Adrenal gland (tissue), 12 donors: ENCODE results near the gene PLCH2. TPM values are rescaled to one million over a fixed set of nuclear protein-coding genes. Genes with fewer than 3 reads are reported as not detected.
A peak's percentile ranks its signal among the peaks of the same experiment; 100 is the strongest.

ENCODE experiments used
- DNase-seq, 7 donors: peaks; one replicate each; pipeline ENCODE4 v3.0.0-alpha.2; 2019 to 2020
- H3K27ac ChIP-seq, 5 donors: fragments of 200-600 bp; sonication (generic) in 4 of 5; 1 replicate in 3 of 5; 2 replicates in 2 of 5; pipeline versions ENCODE4 v1.5.1 to v1.8.0; 2016 to 2020; ENCODE audit warnings: mild to moderate bottlenecking in 1 of 5
- H3K27me3 ChIP-seq: fragments of 200-600 bp; 2 replicates; pipeline ENCODE4 v1.8.0; 2021
- H3K36me3 ChIP-seq, 2 donors: fragments of 200-600 bp; replicated peaks in 1 of 2; 1 replicate in 1 of 2; 2 replicates in 1 of 2; pipeline versions ENCODE4 v1.5.1 to v1.8.0; 2018 to 2022
- H3K4me1 ChIP-seq, 2 donors: fragments of 200-600 bp; replicated peaks in 1 of 2; 1 replicate in 1 of 2; 2 replicates in 1 of 2; pipeline versions ENCODE4 v1.5.1 to v1.8.0; 2018 to 2021
- H3K4me3 ChIP-seq, 4 donors: fragments of 200-600 bp; sonication (generic) in 3 of 4; one replicate each; pipeline ENCODE4 v1.5.1; 2016 to 2018
- H3K9me3 ChIP-seq, 3 donors: fragments of 200-600 bp; sonication (generic) in 1 of 3; replicated peaks in 1 of 3; 1 replicate in 2 of 3; 2 replicates in 1 of 3; pipeline versions ENCODE4 v1.5.1 to v1.8.0; 2016 to 2021
- POLR2A ChIP-seq, 2 donors: fragments of 450-650 bp; IDR thresholded peaks; one replicate each; pipeline ENCODE4 v1.6.1; 2017; ENCODE audit warnings: antibody characterized with exemption in 2 of 2, mild to moderate bottlenecking in 2 of 2, moderate library complexity in 1 of 2
- WGBS, 4 donors: extraction: QIAGEN DNeasy Blood & Tissue Kit in 2 of 4; methylation state at CpG; one replicate each; pipeline versions ENCODE4 v1.1.5 to v1.1.7; 2013 to 2017; 5-methylcytosine and 5-hydroxymethylcytosine counted together
- intact Hi-C, 2 donors: fragments of 100-400 bp; cut with DNase I; formaldehyde crosslinking; loops; one replicate each; pipeline versions ENCODE4 v1.14.1 to v1.15.0; 2022 to 2023
- polyA plus RNA-seq, 3 donors: library from polyadenylated mRNA; stranded (reverse); fragments of 200-250 nt in 2 of 3; fragments of 350-450 nt in 1 of 3; fragmentation: Illumina TruSeq in 1 of 3; extraction: RNeasy Lipid Tissue Mini Kit (QIAGEN cat#74804) in 1 of 3; gene quantifications; one replicate each; pipeline ENCODE4 v1.2.3, GENCODE V29; 2013 to 2014
- total RNA-seq, 9 donors: library from RNA; depleted of rRNA in 4 of 9; stranded (reverse); fragments of >200 nt in 4 of 9; fragments of 120-200 nt in 1 of 9; fragmentation: NEBNext Ultra II Directional in 1 of 9; extraction: Animal tissue kit (Norgen Biotek cat#: 25700) in 1 of 9; gene quantifications; one replicate each; pipeline versions ENCODE4 v1.1.0 to v1.2.4, GENCODE V29; 2013 to 2023
- TF ChIP-seq, protein P1 (sequence below), 6 experiments: fragments of 450-650 bp in 4 of 6; fragments of 200-600 bp in 2 of 6; sonication (generic) in 1 of 6; IDR thresholded peaks; 1 replicate in 5 of 6; 2 replicates in 1 of 6; pipeline versions ENCODE4 v1.5.1 to v1.8.0; 2016 to 2021; ENCODE audit warnings: antibody characterized with exemption in 6 of 6, mild to moderate bottlenecking in 2 of 6, moderate library complexity in 1 of 6
- donor health status: healthy with polysubstance abuse.
- donor health status: Bipolar disorder and iron deficiency.
- donor health status: DM: yes; HTN: yes; CAD: no.
- donor health status: DM: no; HTN: no; CAD: no.
- donor health status: DM: no; HTN: no; CAD: no.
- donor health status: DM: yes; HTN: yes; CAD: no.

Gene PLCH2
- total and polyA plus RNA-seq, 12 donors, result 0.22 to 66.3 (median 2.2) TPM; not detected in 1

DNA sequence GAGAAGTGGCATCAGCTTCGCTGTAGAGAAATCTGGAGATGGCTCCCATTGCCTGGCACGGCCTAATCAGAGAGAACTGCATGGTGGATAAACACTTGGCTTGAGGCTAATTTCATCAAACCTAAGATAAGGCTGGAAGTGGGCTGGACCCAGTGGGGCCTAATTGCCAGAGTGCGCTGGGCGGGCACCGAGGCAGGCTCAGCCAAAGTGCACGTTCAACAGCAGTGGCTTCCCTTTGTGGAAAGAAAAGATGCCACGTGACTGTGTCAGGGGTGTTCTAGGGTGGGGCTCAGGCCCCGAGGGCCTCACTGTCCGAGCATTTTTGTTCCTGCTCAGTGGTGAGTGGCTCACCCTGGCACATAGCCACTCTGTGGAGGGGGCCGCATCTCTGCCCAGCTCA is 5.8 kb downstream of the PLCH2 start:
- DNase-seq, result peak in 1 of 7 donors; percentile 84
- H3K27ac ChIP-seq, result peak overlapping the region in 1 of 5 donors; percentile 61
- intact Hi-C loops, result no loop called here
- no peak overlapping the region for H3K4me3 ChIP-seq
- no peaks in the 10 kb centered on the region for H3K36me3 ChIP-seq
- WGBS, 4 donors, result 77 to 95% (median 84%) methylated on average over 5 to 10 of the region's 10 CpGs
- no peak for TF ChIP-seq POLR2A (IDR thresholded peaks at IDR 0.05)
- TF ChIP-seq, protein P1, sequence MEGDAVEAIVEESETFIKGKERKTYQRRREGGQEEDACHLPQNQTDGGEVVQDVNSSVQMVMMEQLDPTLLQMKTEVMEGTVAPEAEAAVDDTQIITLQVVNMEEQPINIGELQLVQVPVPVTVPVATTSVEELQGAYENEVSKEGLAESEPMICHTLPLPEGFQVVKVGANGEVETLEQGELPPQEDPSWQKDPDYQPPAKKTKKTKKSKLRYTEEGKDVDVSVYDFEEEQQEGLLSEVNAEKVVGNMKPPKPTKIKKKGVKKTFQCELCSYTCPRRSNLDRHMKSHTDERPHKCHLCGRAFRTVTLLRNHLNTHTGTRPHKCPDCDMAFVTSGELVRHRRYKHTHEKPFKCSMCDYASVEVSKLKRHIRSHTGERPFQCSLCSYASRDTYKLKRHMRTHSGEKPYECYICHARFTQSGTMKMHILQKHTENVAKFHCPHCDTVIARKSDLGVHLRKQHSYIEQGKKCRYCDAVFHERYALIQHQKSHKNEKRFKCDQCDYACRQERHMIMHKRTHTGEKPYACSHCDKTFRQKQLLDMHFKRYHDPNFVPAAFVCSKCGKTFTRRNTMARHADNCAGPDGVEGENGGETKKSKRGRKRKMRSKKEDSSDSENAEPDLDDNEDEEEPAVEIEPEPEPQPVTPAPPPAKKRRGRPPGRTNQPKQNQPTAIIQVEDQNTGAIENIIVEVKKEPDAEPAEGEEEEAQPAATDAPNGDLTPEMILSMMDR (IDR thresholded peaks at IDR 0.05), result no peak
- no peaks in the 10 kb centered on the region for H3K9me3 ChIP-seq
- no peaks in the 10 kb centered on the region for H3K27me3 ChIP-seq
- no peaks in the 10 kb centered on the region for H3K4me1 ChIP-seq

DNA sequence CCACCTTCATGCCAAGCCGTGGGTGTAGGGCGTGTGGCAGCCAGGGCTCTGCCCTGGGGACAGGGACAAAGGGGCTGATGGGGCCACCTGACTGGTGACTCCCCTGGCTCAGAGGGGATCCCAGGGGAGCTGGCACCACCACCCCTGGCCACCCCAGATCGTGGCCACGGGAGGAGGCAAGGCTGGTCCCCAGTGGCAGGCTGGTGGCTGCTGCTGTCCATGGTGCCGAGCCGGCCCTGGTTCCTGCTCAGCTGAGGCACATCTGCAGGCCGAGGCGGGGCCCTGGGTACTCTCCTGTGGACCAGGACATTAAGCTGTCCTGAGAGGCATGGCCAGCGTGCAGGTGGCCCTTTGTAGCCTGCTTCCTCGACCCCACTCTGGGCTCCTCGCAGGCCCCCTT is 6.5 kb downstream of the PLCH2 start:
- no peaks in the 10 kb centered on the region for H3K9me3 ChIP-seq
- WGBS, 4 donors, result 80 to 86% (median 80%) methylated on average over 2 to 11 of the region's 11 CpGs; no CpG with 5 or more reads in 1 of the 4 donors
- DNase-seq, result no peak
- peak overlapping the region in 1 of 5 donors; percentile 61 for H3K27ac ChIP-seq
- intact Hi-C loops, result no loop called here
- H3K4me1 ChIP-seq, result no peaks in the 10 kb centered on the region
- no peak for TF ChIP-seq POLR2A (IDR thresholded peaks at IDR 0.05)
- TF ChIP-seq, protein P1 (IDR thresholded peaks at IDR 0.05), result no peak
- H3K36me3 ChIP-seq, result no peaks in the 10 kb centered on the region
- no peak overlapping the region for H3K4me3 ChIP-seq
- no peaks in the 10 kb centered on the region for H3K27me3 ChIP-seq

DNA sequence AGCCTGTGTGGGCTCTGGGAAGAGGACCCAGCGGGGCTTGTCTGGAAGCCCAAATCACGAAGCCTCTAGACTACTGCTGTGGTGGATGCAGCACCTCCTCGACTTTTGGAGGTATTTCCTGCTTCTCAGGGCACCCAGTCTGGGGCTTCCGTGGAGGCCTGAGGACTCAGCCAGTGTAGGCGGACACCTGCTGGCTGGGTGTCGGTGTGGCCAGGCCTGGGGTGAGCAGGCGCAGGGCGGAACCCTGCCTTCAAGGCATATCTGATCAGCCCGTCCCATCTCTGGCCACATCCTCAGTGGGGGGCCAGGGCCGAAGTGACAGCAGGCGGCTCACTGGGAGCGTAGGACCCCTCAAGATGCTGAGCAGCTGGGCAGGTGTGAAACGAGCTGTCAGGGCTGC is 6.9 kb downstream of the PLCH2 start:
- H3K4me3 ChIP-seq, result no peak overlapping the region
- intact Hi-C loops, result no loop called here
- H3K27me3 ChIP-seq, result no peaks in the 10 kb centered on the region
- H3K36me3 ChIP-seq, result no peaks in the 10 kb centered on the region
- peak overlapping the region in 1 of 5 donors; percentile 12 for H3K27ac ChIP-seq
- DNase-seq, result no peak
- H3K9me3 ChIP-seq, result no peaks in the 10 kb centered on the region
- H3K4me1 ChIP-seq, result no peaks in the 10 kb centered on the region
- 77 to 91% (median 86%) methylated on average over 6 to 13 of the region's 13 CpGs for WGBS, 4 donors
- no peak for TF ChIP-seq POLR2A (IDR thresholded peaks at IDR 0.05)
- TF ChIP-seq, protein P1 (IDR thresholded peaks at IDR 0.05), result no peak

DNA sequence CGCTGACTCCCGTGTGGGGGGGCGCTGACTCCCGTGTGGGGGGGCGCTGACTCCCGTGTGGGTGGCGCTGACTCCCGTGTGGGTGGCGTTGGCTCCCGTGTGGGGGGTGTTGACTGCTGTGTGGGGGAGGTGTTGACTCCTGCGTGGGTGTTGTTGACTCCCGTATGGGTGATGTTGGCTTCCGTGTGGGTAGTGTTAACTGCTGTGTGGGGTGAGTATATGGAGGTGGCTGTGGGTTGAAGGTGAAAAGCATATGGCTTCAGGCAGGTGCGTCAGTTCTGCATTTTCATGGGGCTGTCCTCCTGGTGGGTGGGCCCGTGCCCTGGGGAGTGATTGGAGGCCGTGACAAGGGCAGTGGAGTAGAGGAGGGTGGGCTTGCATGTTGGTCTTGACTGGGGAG is 7.9 kb downstream of the PLCH2 start:
- DNase-seq, result no peak
- H3K4me3 ChIP-seq, result no peak overlapping the region
- no peaks in the 10 kb centered on the region for H3K4me1 ChIP-seq
- H3K36me3 ChIP-seq, result no peaks in the 10 kb centered on the region
- 75 to 77% (median 76%) methylated on average over 7 to 16 of the region's 16 CpGs for WGBS, 4 donors
- intact Hi-C loops, result no loop called here
- no peak for TF ChIP-seq POLR2A (IDR thresholded peaks at IDR 0.05)
- TF ChIP-seq, protein P1 (IDR thresholded peaks at IDR 0.05), result no peak
- no peaks in the 10 kb centered on the region for H3K9me3 ChIP-seq
- H3K27me3 ChIP-seq, result no peaks in the 10 kb centered on the region
- no peak overlapping the region for H3K27ac ChIP-seq
